HG03342 (cell line): ENCODE data around the gene LBHD2.
"Not testable (repeated sequence)": the region's sequence is repeated elsewhere in the genome, so short reads cannot be mapped to it uniquely, and the experiment has no call there.

ENCODE experiments used
- ATAC-seq: cut with Tn5 transposase; IDR thresholded peaks from one replicate; pipeline ENCODE4 v1.9.1; 2021; ENCODE audit warnings: mild to moderate bottlenecking, moderate library complexity; ENCODE audit not compliant: unreplicated experiment

Gene LBHD2

DNA sequence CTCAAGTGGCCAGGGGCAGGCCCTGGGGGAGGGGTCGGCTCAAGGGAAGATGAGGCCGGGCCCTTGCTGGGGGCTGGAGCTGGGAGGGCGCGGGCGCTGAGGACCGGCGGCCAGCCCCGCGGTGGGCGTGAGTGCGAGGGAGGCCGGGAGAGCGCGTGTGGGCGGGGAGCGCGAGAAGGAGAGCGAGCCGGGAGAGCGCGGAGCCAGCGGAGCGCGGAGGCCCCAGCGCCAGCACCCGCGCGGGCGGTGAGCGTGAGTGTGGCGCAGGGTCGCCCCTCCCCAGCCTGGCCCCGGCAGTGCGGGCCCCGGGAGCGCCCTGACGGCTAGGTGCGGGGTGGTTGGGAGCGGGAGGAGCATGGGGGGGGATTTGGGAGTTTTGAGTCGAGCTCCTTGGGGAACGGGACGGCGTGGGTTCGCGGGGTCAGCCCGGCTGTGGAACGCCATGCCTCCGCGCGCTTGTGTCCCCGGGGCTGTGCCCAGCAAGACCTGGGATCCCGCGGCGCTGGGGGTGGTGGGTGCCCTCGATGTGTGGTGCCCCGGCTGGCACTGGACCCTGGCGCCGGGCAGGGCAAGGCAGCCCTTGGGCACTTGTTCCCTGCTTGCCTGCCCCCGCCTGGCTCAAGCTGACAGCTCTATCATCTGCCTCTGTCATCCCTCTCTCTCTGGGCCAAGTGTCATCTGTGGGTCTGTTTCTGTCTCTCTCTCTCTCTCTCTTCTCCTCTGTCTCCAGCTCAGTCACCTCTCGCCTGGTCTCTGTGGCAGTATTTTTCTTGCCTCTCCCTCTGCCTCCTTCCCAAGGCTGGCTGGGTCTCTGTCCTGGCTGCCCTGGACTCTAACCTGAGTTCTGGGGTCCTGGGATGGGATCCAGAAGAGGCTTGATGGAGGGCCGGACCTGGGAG is at the start of gene LBHD2:
LBHD2 (plus strand) TSS at position 190 of the 899 bp plus-strand sequence. CDS start 1,803 bp downstream, outside the sequence.
- no peak for ATAC-seq

DNA sequence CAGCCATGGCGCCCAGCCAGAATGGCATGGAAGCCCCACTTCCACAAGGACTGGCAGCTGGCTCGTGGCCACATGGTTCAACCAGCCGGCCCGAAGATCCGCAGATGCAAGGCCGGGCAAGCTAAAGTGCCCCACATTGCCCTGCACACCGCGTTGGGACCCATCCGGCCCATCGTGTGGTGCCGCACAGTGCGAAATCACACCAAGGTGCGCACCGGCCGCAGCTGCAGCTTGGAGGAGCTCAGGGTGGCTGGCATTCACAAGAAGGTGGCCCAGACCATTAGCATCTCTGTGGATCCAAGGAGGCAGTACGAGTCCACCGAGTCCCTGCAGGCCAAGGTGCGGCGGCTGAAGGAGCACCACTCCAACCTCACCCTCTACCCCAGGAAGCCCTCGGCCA is 42.5 kb upstream of the LBHD2 start:
- no peak for ATAC-seq

DNA sequence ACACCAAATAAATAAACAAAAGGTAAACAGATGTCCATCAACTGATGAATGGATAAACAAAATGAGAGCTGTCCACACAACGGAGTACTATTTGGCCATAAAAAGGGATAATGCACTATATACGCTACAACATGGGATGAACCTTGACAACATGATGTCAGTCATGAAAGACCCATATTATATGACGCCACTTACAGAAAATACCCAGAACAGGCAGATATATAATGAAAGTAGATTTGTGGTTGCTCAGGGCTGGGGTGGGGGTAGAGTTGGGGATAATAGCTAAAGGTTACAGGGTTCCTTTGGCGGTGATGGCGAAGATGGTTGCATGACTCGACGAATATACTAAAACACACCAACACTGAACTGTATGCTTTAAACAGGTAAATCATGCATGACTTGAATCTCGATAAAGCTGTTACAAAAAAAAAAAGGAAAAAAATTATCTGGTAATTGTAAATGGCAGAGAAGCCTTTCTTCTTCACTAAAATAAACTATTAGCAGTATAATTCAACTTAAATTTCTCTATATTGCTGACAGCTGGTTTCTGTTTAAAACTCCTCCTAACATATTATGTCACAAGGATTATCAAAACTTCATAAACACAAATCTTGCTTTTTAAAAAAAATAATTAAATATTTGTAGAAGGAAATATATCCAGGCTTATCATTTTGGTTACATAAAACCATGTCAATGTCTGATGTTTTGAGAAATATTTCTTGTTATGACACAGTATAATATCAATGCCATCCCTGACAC is 40.6 kb upstream of the LBHD2 start:
- ATAC-seq = no peak

DNA sequence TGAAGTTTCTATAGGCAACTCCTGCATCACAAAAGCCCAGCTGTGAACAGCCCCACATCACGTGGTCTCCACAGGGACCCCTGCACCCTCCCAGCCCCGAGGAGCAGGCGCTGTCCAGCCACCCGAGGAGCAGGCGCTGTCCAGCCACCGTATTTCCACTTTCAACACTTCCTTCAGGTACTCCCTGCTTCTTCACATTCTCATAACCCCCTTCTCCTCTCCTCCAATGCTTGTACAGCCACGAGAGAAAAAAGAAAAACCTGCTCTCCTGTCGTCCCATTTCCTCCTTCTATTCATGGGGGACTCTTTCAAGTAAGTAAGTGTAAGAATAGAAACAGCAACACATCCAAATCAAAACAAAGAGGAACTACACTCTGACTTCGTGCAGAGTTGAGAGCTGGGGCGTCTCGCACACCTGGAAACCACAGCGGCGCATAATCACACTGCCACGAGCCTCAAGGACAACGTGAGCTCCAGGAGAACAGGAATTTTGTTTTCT is 38.6 kb upstream of the LBHD2 start:
- ATAC-seq = no peak

DNA sequence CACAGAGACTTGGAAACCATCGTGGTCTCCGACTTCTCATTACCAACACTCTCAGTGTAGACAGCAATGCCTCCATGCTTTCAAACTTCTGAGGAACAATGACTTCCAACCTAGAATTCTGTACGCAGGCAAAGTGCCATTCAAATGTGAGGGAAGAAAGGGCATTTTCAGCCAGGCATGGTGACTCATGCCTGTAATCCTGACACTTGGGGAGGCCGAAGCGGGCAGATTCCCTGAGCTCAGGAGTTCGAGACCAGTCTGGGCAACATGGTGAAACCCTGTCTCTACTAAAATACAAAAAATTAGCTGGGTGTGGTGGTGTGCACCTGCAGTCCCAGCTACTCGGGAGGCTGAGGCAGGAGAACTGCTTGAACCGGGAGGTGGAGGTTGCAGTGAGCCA is 36.6 kb upstream of the LBHD2 start:
- ATAC-seq = not testable (repeated sequence)

DNA sequence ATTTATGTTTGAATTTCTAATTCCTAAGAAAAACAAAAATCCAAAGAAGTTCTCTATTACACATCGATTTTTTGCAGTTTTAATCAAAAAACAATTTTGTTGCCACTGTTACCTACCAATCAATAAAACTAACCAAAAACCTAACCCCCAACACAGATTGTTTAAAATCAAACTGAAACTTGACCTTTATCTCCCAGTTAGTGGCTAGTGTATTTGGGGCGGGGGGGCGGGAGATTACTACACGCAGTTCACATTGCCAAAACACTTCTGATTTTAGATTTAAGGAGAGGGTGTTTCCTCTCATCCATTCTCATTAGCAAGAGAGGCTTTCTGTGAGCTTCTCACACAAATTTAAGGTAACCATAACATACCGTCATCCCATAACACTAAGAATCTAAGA is 33.1 kb upstream of the LBHD2 start:
- no peak for ATAC-seq

DNA sequence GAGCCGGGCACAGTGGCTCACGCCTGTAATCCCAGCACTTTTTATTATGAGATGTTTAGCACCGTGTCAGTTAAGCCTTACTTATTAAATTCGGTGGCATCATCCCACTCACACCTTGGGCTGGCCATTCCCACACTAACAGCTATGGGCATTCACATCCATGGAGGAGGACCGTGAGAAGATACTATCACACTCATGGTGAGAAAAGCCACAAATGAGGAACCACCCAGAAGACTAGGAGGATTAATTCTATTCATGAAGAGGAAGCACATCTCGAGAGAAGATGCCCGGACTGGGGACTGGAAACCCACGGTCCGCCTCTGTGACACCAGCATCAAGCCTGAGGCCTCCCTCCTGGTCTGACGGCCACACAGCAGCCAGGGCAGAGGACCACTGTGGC is 31.6 kb upstream of the LBHD2 start:
- no peak for ATAC-seq

DNA sequence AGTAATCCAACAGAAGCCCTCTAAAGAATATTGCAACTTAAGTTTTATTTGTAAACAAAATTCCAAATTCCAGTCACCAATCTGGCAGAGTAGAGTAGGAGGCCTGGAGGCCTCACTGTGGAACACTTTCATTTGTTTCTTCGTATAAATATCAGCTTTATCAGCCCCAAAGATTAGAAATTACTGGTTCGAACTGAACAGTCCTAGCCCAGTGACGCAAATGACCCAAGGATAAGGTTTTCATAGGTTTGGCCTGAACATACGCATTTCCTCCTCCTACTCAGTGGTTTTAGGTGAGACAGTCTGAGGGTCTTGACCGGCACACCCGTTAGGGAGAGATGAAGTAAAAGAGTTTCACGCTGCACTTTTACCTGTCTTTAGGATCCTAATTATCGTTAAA is 28.3 kb upstream of the LBHD2 start:
- ATAC-seq = no peak

DNA sequence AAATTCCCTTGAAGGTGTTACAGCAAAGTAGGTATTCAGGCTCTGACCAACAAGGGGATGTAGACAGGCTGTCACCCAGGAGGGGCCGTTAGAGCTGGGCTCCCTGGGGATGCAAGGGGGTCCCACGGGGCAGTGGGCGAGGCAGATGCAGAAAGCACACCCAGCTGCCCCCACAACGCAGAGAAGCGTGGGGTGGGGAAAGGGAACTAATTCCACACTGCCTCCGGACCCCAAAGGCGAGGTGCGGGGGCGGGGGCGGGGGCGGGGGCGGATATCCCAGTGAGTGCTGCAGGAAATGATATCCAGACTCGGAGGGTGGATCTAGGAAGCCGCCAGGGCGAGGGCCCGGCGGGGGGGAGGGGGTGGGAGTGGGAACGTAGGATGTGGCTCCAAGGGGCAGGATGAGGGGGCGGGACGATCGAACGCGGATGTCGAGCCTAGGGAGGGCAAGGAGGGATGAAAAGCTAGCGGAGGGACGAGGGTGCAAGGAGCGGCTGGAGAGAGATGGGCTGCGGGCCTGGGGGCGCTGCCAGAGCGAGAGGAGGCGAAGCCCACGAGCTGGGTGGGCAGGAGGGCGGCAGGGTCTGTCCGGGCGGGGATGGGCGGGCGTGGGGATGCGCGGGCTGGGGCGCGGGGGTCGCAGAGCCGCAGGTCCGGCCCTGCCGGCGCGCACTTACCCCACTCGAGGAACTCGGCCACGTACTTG is 27.5 kb upstream of the LBHD2 start:
- peak; percentile 4 for ATAC-seq

DNA sequence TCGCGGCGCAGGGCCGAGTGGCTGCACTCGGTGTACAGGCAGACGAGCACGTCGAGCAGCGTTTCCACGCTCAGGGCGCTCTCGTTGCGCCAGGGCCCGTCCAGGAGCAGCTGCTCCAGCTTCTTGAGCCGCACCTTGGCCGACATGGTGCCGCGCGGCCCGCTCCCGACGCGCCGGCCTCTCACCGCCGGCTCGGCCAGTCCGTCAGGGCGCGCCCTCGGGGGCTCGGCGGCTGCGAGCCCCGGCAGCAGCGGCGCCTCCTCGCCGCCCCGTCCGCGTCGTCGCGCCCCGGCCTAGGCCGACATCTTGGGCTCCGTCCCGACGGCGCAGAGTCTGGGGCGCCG is 27.0 kb upstream of the LBHD2 start:
- no peak for ATAC-seq

DNA sequence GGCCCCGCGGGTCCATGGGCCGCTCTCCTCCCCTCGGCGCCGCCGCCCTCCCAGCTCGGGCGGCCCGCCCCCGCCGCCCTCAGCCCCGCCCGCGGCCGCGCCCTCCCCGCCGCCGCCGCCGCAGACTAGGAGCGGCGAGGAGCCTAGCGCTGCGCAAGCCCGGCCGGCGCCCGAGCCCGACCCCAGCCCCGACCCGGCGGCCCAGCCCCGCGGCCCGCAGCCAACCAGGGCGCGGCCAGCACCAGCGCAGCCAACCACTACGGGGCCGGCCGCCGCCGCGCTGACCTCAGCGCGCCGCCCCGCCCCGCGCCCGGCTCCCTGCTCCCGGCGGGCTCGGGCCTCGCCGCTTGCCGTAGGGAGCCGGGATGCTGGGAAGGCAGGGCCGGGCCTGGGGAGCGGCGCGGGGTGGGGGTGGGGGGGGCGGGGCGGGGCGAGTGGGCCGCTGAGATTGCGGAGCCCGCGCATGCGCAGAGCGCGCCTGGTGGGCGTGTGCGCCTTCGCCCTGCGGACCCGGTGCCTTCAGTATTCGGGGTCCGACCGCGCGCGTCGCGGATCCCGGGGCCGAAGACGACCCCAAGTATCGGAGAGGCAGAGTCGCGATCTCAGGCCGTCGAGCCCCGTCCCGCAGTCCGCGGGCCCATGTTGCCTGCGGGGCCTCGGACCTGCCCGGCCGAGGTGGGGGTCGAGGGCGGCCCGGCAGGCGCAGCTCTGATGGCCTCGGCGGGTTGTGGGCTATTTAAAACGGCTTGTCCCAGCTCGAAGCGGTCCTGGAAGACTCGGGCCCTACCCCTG is 26.4 kb upstream of the LBHD2 start, which contains the start of gene CDC42BPB:
CDC42BPB (minus strand) TSS at position 178 of the 792 bp plus-strand sequence. CDS start 376 bp downstream, outside the sequence.
- peak; percentile 79 for ATAC-seq

DNA sequence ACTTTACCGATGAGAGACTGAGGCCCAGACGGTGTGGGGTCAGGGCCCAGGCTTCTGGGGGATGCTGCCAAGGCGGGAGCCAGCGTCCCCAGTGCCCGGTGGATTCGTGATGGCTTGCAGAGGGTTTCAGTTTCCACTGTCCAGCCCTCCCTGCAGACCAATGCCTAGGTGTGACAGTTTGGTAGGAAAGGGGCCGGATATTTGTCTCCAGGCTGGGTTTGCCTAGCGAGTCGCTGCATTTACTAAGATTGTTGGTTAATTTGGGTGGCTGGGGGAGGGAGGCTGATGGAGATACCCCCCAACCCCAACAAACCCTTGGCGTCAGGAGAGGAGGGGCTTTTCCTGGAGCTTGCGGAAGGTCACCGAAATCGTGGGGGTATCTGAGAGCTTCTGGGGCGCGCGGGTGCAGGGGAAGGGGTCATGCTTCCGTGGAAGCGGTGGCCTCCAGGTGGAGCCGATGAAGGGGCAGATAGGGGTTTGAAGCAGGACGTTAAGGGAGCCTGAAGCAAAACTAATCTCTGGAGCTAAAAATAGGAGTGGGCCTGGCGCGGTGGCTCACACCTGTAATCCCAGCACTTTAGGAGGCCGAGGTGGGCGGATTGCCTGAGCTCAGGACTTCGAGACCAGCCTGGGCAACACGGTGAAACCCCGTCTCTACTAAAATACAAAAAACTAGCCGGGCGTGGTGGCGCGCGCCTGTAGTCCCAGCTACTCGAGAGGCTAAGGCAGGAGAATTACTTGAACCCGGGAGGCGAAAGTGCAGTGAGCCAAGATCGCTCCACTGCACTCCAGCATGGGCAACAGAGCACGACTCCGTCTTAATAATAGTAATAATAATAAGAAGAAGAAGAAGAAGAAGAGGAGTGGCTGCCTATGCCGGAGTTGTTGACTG is 25.6 kb upstream of the LBHD2 start:
- no peak for ATAC-seq

DNA sequence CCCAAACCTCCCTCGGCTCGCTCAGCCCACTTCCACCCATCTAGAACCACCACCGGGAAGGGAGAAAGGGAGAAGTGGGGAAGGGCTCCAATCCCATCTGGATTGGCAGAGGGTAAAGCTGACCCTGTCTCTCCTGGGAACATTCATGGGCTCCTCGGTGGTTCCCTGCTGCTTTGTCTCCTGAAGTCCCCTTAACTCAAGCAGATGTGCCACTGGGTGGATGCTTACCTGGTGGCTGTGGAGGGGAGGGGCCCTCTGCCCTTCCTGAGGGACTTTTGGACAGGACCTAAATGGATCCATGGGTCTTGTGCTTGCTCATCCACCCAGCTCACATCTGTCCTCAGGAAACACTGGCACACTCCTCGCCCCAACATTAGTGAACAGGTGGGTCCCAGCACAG is 24.5 kb upstream of the LBHD2 start:
- no peak for ATAC-seq

DNA sequence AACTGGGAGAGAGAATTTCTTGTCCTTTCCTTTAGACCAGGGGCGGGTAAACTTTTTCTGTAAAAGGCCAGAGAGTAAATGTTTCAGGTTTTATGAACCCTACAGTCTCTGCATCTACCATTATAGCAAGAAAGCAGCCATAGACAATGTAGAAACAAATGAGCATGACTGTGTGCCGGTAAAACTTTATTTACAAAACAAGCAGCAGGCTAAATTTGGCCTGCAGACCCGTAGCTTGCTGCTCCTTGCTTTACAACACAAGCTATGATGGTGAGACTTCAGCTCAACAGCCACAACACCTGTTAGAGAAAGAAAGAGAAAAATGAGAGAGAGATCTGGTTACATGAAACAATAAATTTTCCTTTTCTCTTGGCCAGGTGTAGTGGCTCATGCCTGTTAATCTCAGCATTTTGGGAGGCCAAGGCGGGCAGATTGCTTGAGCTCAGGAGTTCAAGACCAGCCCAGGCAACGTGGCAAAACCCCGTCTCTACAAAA is 22.5 kb upstream of the LBHD2 start:
- ATAC-seq = no peak

DNA sequence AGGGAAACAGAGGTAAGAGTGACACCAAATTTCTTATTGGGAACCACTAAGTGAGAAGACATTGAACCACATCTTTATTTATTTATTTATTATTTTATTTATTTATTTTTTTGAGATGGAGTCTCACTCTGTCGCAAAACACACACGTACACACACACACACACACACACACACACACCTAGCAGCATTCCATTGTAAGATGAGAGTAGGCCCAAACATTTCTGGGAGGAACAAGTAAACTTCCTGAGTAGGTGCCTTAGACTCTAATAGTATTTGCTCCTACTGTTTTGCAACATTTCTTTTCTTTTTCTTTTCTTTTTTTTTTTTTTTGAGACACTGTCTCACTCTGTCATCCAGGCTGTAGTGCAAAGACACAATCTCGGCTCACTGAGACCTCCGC is 19.6 kb upstream of the LBHD2 start:
- no peak for ATAC-seq

DNA sequence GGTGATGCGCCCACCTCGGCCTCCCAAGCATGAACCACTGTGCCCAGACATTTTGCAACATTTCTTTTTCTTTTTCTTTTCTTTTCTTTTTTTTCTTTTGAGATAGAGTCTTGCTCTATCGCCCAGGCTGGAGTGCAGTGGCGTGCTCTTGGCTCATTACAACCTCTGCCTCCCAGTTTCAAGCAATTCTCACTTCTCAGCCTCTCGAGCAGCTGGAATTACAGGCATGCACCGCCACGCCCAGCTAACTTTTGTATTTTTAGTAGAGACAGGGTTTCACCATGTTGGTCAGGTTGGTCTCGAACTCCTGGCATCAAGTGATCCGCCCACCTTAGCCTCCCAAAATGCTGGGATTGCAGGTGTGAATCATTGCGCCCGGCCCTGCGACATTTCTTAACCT is 19.0 kb upstream of the LBHD2 start:
- no peak for ATAC-seq

DNA sequence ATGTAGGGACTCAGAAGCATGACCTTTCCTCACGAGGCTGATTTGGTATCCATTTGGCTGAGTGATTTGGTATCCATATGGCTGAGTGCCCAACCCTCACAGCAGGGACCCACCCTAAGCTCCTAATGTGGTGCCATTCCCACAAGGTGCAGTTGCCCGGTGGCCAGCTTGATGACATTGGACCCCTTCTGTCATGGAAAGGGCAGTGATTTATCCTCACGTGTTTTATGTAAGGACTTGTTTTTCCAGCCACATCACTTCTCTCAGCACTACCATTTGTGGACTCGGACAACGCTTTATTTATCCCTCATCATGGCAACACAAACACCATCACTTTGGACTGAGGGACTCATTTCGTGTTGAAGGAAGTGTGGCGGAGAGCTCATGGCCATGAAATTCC is 18.1 kb upstream of the LBHD2 start:
- no peak for ATAC-seq

DNA sequence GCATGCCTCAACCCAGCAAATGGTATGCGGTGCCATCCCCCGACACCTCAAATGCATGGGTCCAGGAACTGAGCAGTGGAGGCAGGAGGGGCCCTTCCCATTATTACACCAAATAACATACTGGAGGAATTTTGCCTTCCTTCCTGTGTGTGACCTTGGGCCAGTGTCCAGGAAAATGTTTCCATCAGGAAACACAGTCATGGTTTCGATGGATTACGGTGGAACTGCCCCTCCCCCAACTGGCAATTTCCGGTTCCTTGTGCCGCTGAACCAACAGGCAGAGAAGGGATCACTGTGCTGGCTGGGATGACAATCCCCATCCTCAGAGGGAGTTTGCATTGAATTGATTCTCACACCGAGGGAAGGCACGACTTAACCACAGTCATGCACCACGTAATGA is 17.6 kb upstream of the LBHD2 start:
- no peak for ATAC-seq

DNA sequence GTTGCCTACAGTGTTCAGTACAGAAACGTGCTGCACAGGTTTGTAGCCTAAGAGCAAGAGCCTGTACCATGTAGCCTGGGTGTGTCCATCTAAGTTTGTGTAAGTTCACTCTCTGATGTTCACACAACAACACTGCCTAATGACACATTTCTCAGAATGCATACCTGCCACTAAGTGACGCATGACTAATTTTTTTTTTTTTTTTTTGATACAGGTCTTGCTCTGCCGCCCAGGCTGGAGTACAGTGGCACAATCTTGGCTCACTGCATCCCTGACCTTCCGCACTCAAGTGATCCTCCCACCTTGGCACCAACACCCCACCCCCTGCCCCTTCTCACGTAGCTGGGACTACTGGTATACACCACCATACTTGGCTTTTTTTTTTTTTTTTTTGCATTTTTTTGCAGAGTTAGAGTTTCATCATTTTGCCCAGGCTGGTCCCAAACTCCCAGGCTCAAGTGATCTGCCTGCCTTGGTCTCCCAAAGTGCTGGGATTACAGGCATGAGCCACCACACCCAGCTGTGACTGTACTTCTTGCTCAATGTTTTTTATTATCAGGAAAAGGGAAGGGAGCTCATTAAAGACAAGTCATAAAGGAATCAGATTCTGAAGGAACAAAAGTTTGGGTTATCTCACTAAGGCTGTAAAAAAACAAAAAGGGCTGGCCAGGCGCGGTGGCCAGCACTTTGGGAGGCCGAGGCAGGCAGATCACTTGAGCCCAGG is 16.6 kb upstream of the LBHD2 start:
- no peak for ATAC-seq
